ENCODE results near the gene FTSJ3.

- no peak for TF ChIP-seq ARNT (IDR thresholded peaks at IDR 0.05)
- no peak for TF ChIP-seq RAD21 (CRISPR knock-in tag; IDR thresholded peaks at IDR 0.05)
- TF ChIP-seq CEBPB (IDR thresholded peaks at IDR 0.05; ENCODE audit: borderline replicate concordance, low read depth, low read length) = no peak
- TF ChIP-seq USF2 (IDR thresholded peaks at IDR 0.05; ENCODE audit: low read depth, low read length) = no peak
- TF ChIP-seq USF2 (CRISPR knock-in tag; IDR thresholded peaks at IDR 0.05; ENCODE audit: borderline replicate concordance) = no peak
- no peak for TF ChIP-seq ZZZ3 (CRISPR knock-in tag; IDR thresholded peaks at IDR 0.05; ENCODE audit: borderline replicate concordance)
- TF ChIP-seq ZSCAN29 (CRISPR knock-in tag; conservative IDR thresholded peaks at IDR 0.05) = no peak
- no peak for TF ChIP-seq BRCA1 (CRISPR knock-in tag; IDR thresholded peaks at IDR 0.05)
- no peak for TF ChIP-seq NAIF1 (CRISPR knock-in tag; IDR thresholded peaks at IDR 0.05; ENCODE audit: borderline replicate concordance)
Observed at GRCh38 chr17:63859257-63859656, 31.8 kb upstream of the FTSJ3 start.

All from HepG2 (cell line).